ENCODE measurements around the gene ATRN.

GRCh38 chr20:3691306-3691705, 220.5 kb downstream of the ATRN start:
- TF ChIP-seq CTCF (IDR thresholded peaks at IDR 0.05) (no peak), EZH2 (IDR thresholded peaks at IDR 0.05; ENCODE audit: borderline replicate concordance, insufficient read depth, low read depth, low read length, poor library complexity, severe bottlenecking) (no peak)

Data from B cell (primary cell).